Endothelial cell of umbilical vein (primary cell): Measurements from ENCODE around the gene SNX19. TPM values are rescaled to one million over a fixed set of nuclear protein-coding genes. Genes with fewer than 3 reads are reported as not detected.

Experiments
- BruUV-seq: library from RNA; stranded (reverse); fragments of 400-500 nt; replicated peaks from 2 replicates; lab custom pipeline; 2021; lab: Mats Ljungman, UMichigan
- CTCF ChIA-PET: fragments of 300-600, 350-600 bp; sonication (Branson Sonifier 250); formaldehyde crosslinking; loops from one replicate; lab custom pipeline; 2021; ENCODE audit warnings: antibody characterized with exemption, inconsistent platforms; lab: Charles Lee
- POLR2A ChIA-PET: fragments of 300-600, 350-600 bp; sonication (Branson Sonifier 250); formaldehyde crosslinking; loops from one replicate; lab custom pipeline; 2021; ENCODE audit warnings: antibody characterized with exemption, inconsistent platforms; lab: Charles Lee
- DNase-seq: peaks from one replicate; pipeline ENCODE4 v3.0.0-alpha.2; 2011; ENCODE audit warnings: low read depth, low spot score
- FAIRE-seq: peaks from 2 replicates; lab custom pipeline; 2011; peaks lifted over from hg19 to GRCh38; lab: Jason Lieb, UNC
- H2AFZ ChIP-seq: 2 replicates; pipeline ENCODE4 v1.6.0; 2012; ENCODE audit warnings: low read depth, low read length, control low read depth, inconsistent platforms
- H3K27ac ChIP-seq: 2 replicates; pipeline ENCODE4 v1.5.1; 2011; ENCODE audit warnings: low read depth, mild to moderate bottlenecking, control low read depth, low read length, moderate library complexity; ENCODE audit not compliant: insufficient read depth
- H3K27me3 ChIP-seq, 2 experiments: 2 replicates each; pipeline versions ENCODE4 v1.6.0 to v1.6.1; 2011; ENCODE audit warnings: low read length in 2 of 2, mixed read lengths in 1 of 2; ENCODE audit not compliant: control insufficient read depth in 2 of 2, insufficient read depth in 2 of 2
- H3K36me3 ChIP-seq, 2 experiments: 2 replicates in 1 of 2; 3 replicates in 1 of 2; pipeline ENCODE4 v1.5.1; 2011; ENCODE audit warnings: low read length in 2 of 2, mild to moderate bottlenecking in 1 of 2, moderate library complexity in 1 of 2; ENCODE audit not compliant: control insufficient read depth in 2 of 2, insufficient read depth in 2 of 2; ENCODE audit errors: extremely low read depth in 1 of 2
- H3K4me1 ChIP-seq: 3 replicates; pipeline ENCODE4 v1.5.1; 2011; ENCODE audit warnings: mild to moderate bottlenecking, low read length; ENCODE audit not compliant: control insufficient read depth, insufficient read depth; ENCODE audit errors: extremely low read depth
- H3K4me2 ChIP-seq: 2 replicates; pipeline ENCODE4 v1.6.1; 2011; ENCODE audit warnings: low read length, control low read depth, mixed read lengths; ENCODE audit not compliant: insufficient read depth
- H3K4me3 ChIP-seq, 3 experiments: fragments of 200-600 bp in 1 of 3; sonication (generic), shearing (Covaris generic) in 1 of 3; replicated peaks in 1 of 3; 2 replicates each; pipeline ENCODE4 v1.5.1; 2011 to 2016; ENCODE audit warnings: control low read depth in 3 of 3, low read length in 3 of 3, mild to moderate bottlenecking in 2 of 3, inconsistent platforms in 1 of 3, low read depth in 1 of 3, moderate library complexity in 1 of 3; ENCODE audit not compliant: insufficient read depth in 1 of 3
- H3K79me2 ChIP-seq: 2 replicates; pipeline ENCODE4 v1.6.0; 2012; ENCODE audit warnings: low read length, inconsistent platforms; ENCODE audit not compliant: control insufficient read depth, insufficient read depth
- H3K9ac ChIP-seq: replicated peaks from 2 replicates; pipeline ENCODE3; 2011; ENCODE audit warnings: low read length, control low read depth; ENCODE audit not compliant: insufficient read depth; ENCODE audit errors: extremely low read depth
- H3K9me1 ChIP-seq: replicated peaks from 3 replicates; pipeline ENCODE4 v1.6.0; 2011; ENCODE audit warnings: mild to moderate bottlenecking, low read length; ENCODE audit not compliant: control insufficient read depth, insufficient read depth; ENCODE audit errors: extremely low read depth
- H3K9me3 ChIP-seq: replicated peaks from 2 replicates; pipeline ENCODE4 v1.5.1; 2012; ENCODE audit warnings: low read length, inconsistent platforms; ENCODE audit not compliant: control insufficient read depth, insufficient read depth
- H4K20me1 ChIP-seq: replicated peaks from 2 replicates; pipeline ENCODE3; 2011; ENCODE audit warnings: mild to moderate bottlenecking, low read length; ENCODE audit not compliant: control insufficient read depth, insufficient read depth; ENCODE audit errors: extremely low read depth
- EZH2 ChIP-seq: IDR thresholded peaks from 2 replicates; pipeline ENCODE4 v1.6.1; 2012; ENCODE audit warnings: borderline replicate concordance, low read depth, mild to moderate bottlenecking, moderate library complexity, low read length, inconsistent platforms; ENCODE audit not compliant: severe bottlenecking
- FOS ChIP-seq: IDR thresholded peaks from 2 replicates; pipeline ENCODE4 v1.6.1; 2011; ENCODE audit warnings: mild to moderate bottlenecking, low read length, moderate library complexity, borderline replicate concordance; ENCODE audit not compliant: insufficient read depth
- GATA2 ChIP-seq: IDR thresholded peaks from 2 replicates; pipeline ENCODE4 v1.7.0; 2011; ENCODE audit warnings: low read depth, mild to moderate bottlenecking, moderate library complexity, mixed read lengths, low read length; ENCODE audit not compliant: insufficient read length, insufficient read depth
- JUN ChIP-seq: IDR thresholded peaks from 2 replicates; pipeline ENCODE4 v1.6.1; 2011; ENCODE audit warnings: borderline replicate concordance, low read depth; ENCODE audit not compliant: insufficient read length, insufficient read depth
- MYC ChIP-seq: IDR thresholded peaks from one replicate; pipeline ENCODE4 v1.6.1; 2011; ENCODE audit warnings: mild to moderate bottlenecking, low read depth, low read length
- POLR2A ChIP-seq: IDR thresholded peaks from 2 replicates; pipeline ENCODE4 v1.6.1; 2012; ENCODE audit warnings: low read depth, mild to moderate bottlenecking, control low read depth, low read length
- POLR2AphosphoS5 ChIP-seq: IDR thresholded peaks from 2 replicates; pipeline ENCODE4 v1.6.1; 2012; ENCODE audit warnings: low read depth, mild to moderate bottlenecking, control low read depth, low read length, moderate library complexity; ENCODE audit not compliant: insufficient read depth
- dilution Hi-C: fragments of 300-500 bp; cut with MboI; formaldehyde crosslinking; loops from one replicate; pipeline ENCODE4 v1.15.0; 2019; ENCODE audit warnings: low sequenced_read_pairs; ENCODE audit not compliant: extremely low pct_ligation_motif_present
- intact Hi-C: fragments of 100-400 bp; cut with micrococcal nuclease; formaldehyde crosslinking; loops from one replicate; pipeline ENCODE4 v1.10.0; 2022
- polyA plus RNA-seq, 4 experiments: library from polyadenylated mRNA; depleted of rRNA in 3 of 4; stranded (reverse) in 3 of 4; unstranded in 1 of 4; fragments of >200 nt; gene quantifications; 2 replicates each; pipeline versions ENCODE4 v1.2.1 to v1.2.3, GENCODE V29; 2011 to 2012; ENCODE audit warnings: missing spikeins in 1 of 4
- total RNA-seq: library from RNA; stranded (reverse); gene quantifications from 2 replicates; pipeline ENCODE4 v1.2.3, GENCODE V29; 2021
- TF ChIP-seq, protein P1 (sequence below), 2 donors: IDR thresholded peaks; 1 replicate in 1 of 2; 2 replicates in 1 of 2; pipeline ENCODE4 v1.5.1; 2011; ENCODE audit warnings: low read length in 2 of 2, mild to moderate bottlenecking in 2 of 2, moderate library complexity in 2 of 2, control low read depth in 1 of 2, inconsistent platforms in 1 of 2, low read depth in 1 of 2; ENCODE audit not compliant: insufficient read depth in 1 of 2; ENCODE audit errors: extremely low read depth in 1 of 2
- TF ChIP-seq, protein P2 (sequence below): IDR thresholded peaks from 2 replicates; pipeline ENCODE4 v1.6.1; 2011; ENCODE audit not compliant: insufficient read depth, insufficient read length

The SNX19 gene
- total and polyA plus RNA-seq, 2 donors (not counting 3 experiments of a cell fraction or from before 2014, with no cell fraction given) = 37.4 to 49.8 TPM

DNA sequence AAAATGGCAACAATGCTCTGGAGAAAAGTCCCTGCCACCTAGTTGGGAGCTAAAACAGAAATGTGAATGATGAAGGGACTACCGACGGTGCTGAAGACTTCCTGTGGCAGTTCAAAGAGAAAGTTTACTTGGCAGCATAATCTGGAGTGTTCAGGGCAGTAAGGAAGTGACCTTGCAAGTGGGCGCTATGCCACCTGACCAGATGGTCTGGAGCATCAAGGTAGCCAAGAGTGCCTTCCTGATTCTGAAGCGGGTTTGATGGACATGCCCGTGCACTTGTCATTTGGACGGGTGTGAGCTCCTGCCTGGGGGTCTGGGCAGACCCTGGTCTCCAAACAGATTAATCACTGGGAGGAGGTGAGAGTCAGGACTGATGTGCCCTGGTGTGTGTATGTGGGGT is 1.8 kb upstream of the SNX19 start:
- Histone ChIP-seq H3K9me3 (no peaks in the 10 kb centered on the region), H3K36me3 (peaks cover 2 to 8% of the 10 kb centered on the region in 2 experiments), H3K4me3 (no peak overlapping the region), H3K4me2 (no peak overlapping the region), H4K20me1 (no peaks in the 10 kb centered on the region), H3K27ac (no peak overlapping the region), H3K9ac (no peak overlapping the region), H3K27me3 (peaks cover 4 to 10% of the 10 kb centered on the region in 2 experiments), H3K79me2 (peaks cover 29% of the 10 kb centered on the region), H3K9me1 (no peaks in the 10 kb centered on the region), H2AFZ (no peak overlapping the region), H3K4me1 (peaks cover 12% of the 10 kb centered on the region)
- no peak for DNase-seq
- no peak for FAIRE-seq
- dilution Hi-C loops = no loop called here
- intact Hi-C loops = no loop called here
- ChIA-PET CTCF (interaction anchor here (0.8 to 3.1 kb wide), 3 partner anchors 13 to 756 kb away, joined by 3 to 16 read pairs (median 3); no protein-coding TSS in a partner anchor), POLR2A (no interaction called here)
- TF ChIP-seq, protein P1, sequence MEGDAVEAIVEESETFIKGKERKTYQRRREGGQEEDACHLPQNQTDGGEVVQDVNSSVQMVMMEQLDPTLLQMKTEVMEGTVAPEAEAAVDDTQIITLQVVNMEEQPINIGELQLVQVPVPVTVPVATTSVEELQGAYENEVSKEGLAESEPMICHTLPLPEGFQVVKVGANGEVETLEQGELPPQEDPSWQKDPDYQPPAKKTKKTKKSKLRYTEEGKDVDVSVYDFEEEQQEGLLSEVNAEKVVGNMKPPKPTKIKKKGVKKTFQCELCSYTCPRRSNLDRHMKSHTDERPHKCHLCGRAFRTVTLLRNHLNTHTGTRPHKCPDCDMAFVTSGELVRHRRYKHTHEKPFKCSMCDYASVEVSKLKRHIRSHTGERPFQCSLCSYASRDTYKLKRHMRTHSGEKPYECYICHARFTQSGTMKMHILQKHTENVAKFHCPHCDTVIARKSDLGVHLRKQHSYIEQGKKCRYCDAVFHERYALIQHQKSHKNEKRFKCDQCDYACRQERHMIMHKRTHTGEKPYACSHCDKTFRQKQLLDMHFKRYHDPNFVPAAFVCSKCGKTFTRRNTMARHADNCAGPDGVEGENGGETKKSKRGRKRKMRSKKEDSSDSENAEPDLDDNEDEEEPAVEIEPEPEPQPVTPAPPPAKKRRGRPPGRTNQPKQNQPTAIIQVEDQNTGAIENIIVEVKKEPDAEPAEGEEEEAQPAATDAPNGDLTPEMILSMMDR (IDR thresholded peaks at IDR 0.05; ENCODE audit: extremely low read depth in 1 of 2, insufficient read depth in 1 of 2, low read depth in 1 of 2, low read length in 2 of 2) = no peak
- no peak for TF ChIP-seq POLR2A
- TF ChIP-seq EZH2 = no peak
- no peak for TF ChIP-seq MYC
- no peak for TF ChIP-seq JUN
- no peak for TF ChIP-seq FOS
- TF ChIP-seq POLR2AphosphoS5 = no peak
- TF ChIP-seq, protein P2, sequence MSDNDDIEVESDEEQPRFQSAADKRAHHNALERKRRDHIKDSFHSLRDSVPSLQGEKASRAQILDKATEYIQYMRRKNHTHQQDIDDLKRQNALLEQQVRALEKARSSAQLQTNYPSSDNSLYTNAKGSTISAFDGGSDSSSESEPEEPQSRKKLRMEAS = no peak
- no peak for TF ChIP-seq GATA2
- no TSS peak for BruUV-seq
